Fibroblast of skin of scalp (primary cell): Measurements from ENCODE around the gene LENG8.
A peak's percentile ranks its signal among the peaks of the same experiment; 100 is the strongest.

Experiments used
- DNase-seq: peaks from one replicate; pipeline ENCODE4 v3.0.0-alpha.2; 2013

LENG8 gene

DNA sequence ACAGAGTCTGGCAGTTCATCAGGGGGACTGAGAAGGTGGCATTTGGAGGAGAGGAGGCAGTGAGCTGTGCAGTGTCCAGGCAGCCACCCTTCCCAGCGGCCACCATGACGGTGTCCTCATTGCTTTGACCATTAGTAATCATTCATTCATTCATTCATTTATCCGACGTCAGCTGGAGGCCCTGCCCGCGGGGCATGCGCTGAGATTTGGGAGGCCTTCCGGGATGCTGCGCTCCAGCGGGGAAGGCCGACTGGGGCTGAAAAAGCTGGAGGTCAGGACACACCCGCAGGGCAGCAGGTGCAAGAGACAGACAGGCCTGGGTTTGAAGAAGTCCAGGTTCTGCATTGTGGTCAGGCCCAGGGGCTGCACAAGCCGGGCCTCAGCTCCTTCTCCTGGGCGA is 24.8 kb upstream of the LENG8 start:
- DNase-seq: no peak

DNA sequence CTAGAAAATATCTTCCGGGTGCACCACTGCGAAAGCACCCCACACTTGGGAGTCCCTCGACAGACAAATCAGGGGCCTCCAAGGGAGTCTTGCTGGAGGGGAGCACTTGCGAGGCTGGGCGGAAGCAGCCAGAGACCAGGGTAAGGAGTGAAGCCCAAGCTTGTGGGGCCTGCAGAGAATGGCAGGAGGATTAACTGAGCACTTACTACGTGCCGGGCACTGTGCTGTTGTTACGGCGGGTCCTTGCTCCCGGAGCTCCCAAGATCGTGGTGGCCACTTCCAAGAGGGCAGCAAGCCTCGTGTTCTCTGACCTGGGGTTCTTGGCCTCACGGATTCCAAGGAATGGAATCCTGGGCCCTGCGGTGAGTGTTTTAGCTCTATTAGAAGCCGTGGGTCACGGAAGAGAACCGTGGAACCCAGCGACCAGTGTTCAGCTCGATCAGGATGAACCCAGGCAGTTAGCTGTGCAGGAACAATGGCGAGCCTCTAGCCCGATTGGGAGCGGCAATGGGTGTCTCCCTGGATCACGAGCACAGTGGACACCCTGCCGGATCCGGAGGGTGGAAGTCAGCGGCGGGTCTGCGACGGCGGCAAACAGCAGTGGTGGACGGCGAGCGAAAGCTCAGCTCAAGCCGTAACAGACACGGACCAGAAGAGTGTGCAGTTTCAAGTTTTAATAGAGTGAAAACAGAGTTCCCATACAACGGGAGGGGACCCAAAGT is 24.2 kb upstream of the LENG8 start:
- DNase-seq: no peak

DNA sequence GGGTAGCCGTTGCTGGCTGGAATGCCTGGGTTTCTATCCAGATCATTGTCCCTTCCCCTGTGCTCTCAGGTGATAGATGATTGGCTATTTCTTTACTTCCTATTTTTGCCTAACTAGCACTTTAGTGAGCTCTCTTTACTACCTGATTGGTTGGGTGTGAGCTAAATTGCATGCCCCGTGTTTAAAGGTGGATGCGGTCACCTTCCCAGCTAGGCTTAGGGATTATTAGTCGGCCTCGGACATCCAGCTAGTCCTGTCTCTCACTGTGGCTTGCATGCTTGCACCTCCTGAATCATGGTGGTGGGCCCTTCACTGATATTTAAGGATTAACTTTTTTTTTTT is 23.6 kb upstream of the LENG8 start:
- DNase-seq: no peak

DNA sequence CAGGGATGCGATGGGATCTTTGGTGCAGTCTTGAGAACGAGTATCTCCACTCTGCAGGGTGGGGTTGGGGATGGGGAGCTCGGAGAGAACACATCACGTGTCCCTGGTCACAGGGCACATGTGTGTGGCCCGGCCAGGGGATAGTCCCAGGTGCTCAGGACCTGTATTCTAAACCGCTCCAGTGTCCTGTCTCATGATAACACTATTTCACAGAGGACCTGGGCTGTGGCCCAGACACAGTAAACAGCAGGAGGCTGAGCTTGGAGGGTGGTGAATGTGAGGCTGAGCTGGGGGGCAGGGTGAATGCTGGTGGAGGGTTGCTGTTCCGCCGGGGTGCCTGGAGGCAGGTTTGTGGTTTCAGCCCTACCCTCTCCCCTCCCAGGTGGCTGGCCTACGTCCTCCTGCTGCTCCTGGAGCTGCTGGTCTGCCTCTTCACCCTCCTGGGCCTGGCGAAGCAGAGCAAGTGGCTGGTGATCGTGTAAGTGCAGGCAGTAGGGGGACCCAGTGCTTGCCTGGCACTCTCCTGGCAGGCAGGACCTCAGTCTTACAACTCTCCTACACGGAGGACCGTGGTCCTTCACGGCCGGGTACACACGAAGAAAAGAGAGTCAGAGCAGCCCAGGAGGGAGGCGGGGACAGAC is 22.6 kb upstream of the LENG8 start:
- no peak for DNase-seq

DNA sequence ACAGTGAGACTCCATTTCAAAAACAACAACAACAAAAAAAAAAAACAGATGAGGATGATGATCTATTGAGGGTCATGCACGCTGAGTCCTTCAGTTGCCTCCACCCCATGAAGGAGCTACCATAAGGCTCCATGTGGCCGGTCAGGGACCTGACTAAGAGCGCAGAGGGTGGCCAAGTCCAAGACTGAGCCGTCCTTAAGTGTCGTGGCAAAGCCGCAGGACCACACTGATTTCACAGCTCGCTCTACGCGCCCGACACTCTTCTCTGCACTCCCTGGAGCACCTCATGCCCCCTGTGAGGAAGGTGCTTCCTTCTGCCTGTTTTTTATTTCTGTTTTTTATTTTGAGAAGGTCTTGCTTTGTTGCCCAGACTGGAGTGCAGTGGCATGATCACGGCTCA is 21.4 kb upstream of the LENG8 start:
- no peak for DNase-seq

DNA sequence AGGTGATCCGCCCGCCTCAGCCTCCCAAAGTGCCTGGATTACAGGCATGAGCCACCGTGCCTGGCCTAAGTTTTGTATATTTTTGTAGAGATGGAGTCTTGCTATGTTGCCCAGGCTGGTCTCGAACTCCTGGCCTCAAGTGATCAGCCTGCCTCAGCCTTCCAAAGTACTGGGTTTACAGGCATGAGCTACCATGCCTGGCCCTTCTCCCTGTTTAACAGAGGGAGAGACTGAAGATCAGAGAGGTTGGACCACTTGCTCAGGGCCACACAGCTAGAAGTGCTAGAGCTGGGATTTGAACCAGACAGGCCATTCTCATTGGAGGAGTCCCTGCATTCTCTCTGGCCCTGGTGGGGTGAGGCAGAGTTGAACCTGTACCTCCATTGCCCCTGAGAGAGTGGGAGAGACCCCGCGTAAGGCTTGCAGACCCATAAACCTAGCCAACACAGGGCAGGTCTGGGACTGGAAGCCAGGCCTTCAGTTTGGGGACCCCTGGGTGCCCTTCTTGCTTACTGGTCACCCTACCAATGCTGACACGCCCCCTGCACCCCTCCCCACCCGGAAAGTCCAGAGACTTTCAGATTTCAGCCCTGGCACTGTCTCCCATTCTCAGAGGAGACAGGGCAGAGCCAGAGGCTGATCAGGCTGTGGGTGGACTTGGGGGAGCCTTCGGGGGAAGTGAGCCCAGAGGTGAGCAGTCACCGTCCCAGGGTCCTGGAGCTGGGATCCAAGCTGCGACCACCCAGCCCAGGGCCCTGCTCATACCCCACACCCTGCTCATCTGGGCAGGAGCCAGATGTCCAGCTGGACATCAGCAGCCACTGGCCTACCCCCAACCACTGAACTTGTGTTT is 20.4 kb upstream of the LENG8 start:
- DNase-seq: no peak

DNA sequence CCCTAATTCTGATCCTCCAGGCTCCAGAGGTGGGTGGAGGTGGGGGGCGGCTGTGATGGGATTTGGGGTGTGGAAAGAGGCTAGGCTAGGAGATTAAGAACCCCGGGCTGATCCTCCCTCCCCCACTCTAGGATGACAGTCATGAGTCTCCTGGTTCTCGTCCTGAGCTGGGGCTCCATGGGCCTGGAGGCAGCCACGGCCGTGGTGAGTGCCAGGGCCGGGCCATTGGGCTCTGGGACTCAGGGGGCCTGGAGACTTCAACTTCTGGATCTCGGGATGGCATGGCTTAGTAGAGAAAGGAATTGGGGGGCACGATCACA is 19.9 kb upstream of the LENG8 start:
- DNase-seq: no peak

DNA sequence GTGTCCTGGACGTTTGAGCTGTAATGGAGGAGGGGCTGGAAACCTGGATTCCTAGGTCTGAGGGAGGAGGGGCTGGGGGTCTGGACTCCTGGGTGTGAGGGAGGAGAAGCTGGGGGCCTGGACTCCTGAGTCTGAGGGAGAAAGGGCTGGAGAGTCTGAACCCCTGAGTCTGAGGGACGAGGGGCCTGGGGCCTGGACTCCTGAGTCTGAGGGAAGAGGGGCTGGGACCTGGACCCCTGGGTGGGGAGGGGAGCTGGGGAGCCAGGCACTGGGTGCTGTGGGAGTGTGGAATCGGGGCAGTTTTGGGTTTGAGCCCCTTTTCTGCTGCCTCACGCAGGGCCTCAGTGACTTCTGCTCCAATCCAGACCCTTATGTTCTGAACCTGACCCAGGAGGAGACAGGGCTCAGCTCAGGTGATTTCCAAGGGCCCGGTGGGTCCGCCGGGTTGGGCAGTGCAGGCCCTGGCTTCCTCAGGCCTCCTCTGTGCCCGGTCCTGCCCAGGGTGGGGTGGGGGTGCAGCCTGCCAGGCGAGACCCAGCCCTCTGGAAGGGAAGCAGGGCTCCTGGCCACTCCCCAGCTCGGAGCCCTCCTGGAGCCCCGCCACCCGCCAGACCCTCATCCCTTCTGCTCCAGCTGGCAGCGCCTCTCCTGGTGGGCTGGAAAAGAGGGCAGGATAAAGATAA is 19.3 kb upstream of the LENG8 start:
- no peak for DNase-seq

DNA sequence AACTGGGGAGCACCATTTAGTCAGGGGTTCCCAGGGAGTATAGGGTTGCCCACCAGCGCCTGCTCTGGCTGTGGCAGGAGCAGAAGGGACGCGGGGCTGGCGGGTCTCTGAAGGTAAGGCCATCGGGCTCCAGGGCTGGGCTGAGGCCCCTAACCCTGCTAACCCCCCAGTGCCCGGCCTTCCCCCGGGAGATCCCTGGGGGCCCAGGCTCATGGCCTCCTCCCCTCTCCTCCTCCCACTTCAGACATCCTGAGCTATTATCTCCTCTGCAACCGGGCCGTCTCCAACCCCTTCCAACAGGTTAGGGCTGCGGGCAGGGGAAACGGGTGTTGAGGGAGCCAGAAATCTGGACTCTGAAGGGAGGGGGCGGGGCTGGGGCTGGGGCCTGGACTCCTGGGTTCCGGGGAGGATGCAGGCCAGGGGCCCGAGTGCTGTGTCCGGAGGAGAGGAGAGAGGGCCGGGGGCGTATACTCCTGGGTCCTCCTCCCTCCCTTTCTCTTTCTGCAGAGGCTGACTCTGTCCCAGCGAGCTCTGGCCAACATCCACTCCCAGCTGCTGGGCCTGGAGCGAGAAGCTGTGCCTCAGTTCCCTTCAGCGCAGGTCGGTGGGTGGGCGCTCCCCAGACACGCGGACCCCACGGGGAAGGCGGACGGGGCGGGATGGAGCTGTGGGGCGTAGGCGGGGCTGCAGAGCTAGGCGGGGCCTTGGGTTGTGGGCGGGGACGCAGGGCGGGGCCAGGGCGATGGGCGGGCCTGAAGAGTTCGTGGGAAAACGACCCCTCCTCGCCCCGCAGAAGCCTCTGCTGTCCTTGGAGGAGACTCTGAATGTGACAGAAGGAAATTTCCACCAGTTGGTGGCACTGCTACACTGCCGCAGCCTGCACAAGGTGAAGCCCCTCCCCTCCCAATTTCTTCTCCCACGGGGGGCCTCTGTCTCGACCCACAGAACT is 18.4 kb upstream of the LENG8 start:
- DNase-seq: peak; percentile 21

DNA sequence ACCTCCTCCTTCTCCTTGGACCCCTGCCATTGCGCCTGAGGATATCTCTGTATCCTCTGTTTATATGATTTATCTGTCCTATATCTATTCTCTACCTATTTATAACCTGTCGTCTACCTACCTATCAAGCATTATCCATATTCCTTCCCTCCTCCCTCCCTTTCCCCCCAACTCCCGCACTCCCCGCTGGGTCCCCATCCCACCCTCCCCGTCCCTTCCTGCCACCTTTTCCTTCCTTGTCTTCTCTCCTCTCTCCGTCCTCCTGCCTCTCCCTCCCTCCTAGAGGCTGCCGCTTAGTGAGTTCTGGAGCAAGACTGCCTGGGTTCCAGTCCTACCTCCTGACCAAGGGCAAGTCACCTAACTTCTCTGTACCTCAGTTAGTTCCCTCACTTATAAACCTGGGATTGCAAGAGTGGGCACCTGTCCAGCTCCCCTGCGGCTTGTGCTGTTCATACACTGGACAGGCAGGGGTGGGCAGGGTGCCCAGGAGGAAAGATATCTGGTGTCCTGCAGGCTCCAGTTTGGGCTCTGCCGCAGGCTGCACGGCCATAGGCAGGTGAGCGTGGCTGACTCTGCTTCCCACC is 17.7 kb upstream of the LENG8 start:
- DNase-seq: no peak

DNA sequence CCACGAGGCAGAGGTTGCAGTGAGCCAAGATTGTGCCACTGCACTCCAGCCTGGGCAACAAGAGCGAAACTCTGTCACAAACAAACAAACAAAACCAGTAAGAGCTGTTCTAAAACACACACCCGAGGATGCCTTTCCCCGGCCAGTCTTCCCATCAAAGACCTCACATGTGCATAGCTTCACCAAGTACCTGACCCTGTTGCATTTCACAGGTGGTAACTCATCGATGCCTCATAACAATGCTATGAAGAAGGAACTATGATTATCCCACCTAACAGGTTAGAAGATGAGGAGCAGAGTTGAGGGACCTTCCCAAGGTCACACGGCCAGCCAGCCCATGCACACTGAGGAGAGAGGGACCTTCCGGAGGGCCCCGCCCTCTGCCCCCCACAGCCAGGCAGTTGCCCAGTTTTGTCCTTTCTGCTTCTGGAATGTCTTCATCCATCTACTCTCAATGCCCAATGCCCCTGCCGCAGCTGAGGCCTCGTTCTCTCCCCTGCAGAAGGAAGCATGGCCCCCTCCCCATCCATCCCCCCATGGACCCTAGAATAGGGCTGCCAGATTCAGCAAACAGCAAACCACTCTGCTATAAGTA is 16.8 kb upstream of the LENG8 start:
- DNase-seq: no peak

DNA sequence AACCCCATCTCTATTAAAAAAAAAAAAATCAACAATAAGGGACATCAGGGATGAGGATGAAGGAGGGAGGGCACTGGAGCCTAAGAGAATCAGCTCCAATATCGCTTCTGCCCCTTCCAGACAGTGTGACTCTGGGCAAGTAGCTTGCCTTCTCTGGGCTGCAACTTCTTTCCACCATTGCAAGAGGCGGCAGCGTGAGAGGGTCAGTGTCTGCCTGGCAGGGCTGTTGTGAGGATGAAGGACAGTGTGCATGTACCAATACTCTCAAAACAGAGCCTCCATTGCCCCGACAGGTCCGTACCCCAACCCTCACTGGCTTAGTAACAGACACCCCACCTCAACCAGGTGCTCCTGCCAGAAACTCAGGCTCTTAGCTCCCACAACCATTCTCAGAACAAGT is 15.3 kb upstream of the LENG8 start:
- no peak for DNase-seq

DNA sequence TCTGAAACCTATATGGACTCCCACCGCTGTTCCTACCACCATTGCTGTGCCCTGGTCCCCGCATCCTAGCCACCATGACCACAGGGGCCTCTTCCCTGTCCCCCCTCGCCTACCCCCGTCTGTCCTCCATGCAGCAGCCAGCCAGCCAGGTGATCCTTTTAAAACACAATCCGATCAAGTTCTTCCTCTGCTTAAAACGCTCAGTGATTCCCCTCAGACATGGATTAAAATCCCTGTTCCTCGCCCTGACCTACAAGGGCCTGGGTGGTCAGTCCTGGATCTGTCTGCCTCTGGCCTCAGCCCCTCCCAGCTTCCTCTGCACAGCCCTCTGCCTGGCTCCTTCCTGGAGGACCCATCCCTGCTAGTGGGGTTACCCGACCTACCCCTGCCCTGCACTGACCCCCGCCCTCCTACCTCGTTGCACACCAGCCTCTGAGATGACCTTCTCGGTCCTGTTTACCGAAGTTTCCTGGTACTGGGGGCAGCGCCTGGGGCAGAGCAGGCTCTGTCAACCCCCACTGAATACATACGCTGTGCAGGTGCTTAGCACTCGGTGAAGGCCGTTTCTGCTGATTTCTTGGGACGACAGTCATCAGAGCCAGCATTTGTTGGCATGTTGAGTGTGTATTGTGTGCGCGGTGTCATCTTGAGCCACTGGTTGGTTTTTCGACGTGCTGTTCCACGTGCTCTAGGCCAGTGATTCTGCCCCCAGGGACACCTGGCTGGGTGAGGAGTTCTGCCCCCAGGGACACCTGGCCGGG is 14.7 kb upstream of the LENG8 start:
- no peak for DNase-seq

DNA sequence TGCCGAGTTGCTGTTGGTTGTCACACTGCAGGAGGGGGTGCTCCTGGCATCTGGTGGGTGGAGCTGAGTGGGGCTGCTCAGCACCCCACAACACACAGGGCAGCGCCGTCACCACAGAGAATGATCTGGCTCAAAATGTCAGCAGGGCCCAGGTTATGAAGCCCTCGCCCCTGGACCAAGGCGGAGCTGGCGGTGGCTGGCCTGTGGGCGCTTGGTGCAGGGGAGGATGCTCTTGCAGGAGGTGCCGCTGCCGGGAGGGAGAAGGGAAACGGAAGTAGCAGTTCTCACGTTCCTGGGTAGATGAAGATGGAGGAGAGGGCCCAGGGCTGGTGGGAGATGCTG is 14.2 kb upstream of the LENG8 start:
- DNase-seq: no peak

DNA sequence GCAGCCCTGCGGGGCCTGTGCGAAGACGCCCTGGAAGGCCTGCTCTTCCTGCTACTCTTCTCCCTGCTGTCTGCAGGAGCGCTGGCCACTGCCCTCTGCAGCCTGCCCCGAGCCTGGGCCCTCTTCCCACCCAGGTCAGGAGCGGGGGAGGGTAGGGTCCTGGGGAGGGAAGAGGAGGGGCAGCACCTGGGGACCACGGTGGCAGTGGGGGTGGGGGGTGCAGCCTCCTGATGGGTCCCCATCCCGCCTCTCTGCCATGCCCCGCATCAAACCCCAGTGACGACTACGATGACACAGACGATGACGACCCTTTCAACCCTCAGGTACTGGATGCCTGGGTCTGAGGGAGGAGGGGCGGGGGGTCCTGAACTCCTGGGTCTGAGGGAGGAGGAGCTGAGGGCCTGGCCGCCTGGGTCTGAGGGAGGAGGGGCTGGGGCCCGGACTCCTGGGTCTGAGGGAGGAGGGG is 13.4 kb upstream of the LENG8 start:
- no peak for DNase-seq

DNA sequence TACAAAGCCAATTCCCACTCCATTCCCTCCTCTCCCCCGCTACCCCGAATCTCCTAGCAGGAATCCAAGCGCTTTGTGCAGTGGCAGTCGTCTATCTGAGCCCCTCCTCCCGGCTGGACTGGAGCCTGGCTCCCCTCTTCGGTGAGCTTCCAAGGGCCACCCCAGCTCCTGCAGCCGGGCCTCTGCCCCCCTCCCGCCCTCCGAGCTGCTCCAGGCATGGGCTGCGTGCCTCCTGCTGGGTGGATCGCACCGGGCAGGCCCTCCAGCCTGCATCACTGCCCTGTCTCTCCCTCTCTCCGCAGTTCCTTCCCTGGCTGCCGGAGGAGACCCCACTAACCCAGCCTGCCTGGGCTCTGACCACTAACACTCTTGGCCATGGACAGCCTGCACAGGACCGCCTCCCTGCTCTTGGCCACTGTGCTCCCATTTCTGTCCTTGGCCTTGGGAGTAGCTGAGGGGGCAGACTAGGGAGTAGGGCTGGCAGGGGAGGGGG is 12.9 kb upstream of the LENG8 start:
- no peak for DNase-seq

DNA sequence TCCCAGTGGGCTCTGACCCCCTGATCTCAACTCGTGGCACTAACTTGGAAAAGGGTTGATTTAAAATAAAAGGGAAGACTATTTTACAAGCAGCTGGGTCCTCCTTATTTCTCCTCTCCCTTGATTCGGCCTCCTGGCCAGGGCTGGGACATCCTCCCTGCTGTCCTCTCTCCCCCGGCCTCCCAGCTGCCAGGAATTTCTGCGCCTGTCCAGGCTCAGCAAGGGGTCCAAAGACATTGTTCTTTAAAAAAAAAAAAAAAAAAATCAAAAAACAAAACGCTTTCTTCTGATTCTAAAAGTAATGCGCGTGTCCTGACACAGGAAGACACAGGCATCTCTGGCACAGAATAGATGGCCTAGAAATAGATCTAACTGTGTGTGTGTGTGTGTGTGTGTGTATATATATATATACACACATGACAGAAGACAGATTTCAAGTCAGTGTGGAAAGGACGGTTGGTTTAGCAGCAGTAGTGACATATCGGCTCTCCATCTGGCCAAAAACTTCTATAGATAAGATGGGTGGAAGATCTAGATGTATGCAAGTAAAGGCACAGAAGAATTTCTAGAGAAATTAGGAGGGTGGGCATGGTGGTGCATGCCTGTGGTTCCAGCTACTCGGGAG is 12.3 kb upstream of the LENG8 start:
- no peak for DNase-seq

DNA sequence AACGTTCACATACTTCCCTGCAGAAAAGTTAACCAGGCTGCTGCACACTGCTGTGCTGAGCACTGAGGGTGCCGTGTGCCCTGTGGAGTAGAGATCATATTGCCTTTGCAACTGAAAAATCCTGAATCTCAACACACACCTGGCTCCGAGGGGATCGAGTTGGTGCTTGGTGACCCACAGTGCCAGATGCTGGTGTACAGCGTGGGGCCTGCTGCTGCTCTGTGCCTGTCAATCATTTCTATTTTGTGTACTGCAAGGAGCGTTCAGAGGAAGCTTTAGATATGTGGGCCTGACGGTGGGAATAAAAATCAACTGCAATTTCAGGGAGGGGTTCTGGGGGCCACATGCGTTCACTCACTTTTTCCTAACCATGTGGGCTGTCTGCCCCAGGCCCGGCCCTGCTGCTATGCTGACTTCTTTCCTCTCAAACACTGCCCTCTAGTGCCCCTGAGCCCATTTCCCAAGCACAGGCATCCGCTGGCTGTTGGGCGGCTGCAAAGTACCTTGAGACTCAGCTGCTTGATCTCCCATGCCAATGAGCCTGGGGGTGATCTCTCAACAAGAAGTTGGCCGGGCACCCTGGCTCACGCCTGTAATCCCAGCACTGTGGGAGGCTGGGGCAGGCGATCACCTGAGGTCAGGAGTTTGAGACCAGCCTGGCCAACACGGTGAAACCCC is 9.7 kb upstream of the LENG8 start:
- peak; percentile 38 for DNase-seq

DNA sequence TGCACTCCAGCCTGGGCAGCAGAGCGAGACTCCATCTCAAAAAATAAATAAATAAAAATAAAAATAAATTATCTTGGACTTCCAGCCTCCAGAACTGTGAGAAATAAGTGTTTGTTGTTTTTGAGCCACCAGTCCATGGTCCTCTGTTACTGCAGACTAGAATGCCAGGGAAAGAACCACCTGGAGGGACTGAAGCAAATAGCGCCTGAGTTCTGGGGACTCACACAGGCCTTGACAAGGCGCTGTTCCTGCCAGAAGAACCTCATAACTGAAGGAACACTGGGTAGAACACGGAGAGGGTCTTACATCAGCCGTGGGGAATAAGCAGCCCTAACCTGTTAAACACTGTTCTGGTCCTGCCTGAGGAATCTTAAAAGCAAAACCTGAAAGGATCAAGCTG is 8.4 kb upstream of the LENG8 start:
- no peak for DNase-seq
